Liver (tissue), 9 donors: Measurements from ENCODE around the gene TMPRSS6. TPM values are rescaled to one million over a fixed set of nuclear protein-coding genes. Genes with fewer than 3 reads are reported as not detected.

Experiments
- DNase-seq: peaks from one replicate; pipeline ENCODE4 v3.0.0-alpha.2; 2017; ENCODE audit warnings: low spot score
- H3K27ac ChIP-seq, 2 donors: one replicate each; pipeline ENCODE4 v1.7.0; 2013; ENCODE audit warnings: inconsistent platforms in 2 of 2, low read length in 2 of 2, control low read depth in 1 of 2, low read depth in 1 of 2, mild to moderate bottlenecking in 1 of 2
- H3K27me3 ChIP-seq, 4 donors: one replicate each; pipeline versions ENCODE4 v1.6.1 to v1.7.0; 2013; ENCODE audit warnings: low read length in 3 of 4, inconsistent platforms in 1 of 4, mild to moderate bottlenecking in 1 of 4, moderate library complexity in 1 of 4; ENCODE audit not compliant: control insufficient read depth in 4 of 4, insufficient read depth in 4 of 4
- H3K36me3 ChIP-seq, 4 donors: one replicate each; pipeline versions ENCODE4 v1.6.1 to v1.7.0; 2013; ENCODE audit warnings: low read length in 3 of 4, mild to moderate bottlenecking in 3 of 4, low read depth in 1 of 4, moderate library complexity in 1 of 4; ENCODE audit not compliant: control insufficient read depth in 4 of 4, insufficient read depth in 3 of 4
- H3K4me1 ChIP-seq, 4 donors: one replicate each; pipeline versions ENCODE4 v1.6.1 to v1.7.0; 2013; ENCODE audit warnings: low read length in 3 of 4, mild to moderate bottlenecking in 3 of 4, moderate library complexity in 1 of 4; ENCODE audit not compliant: control insufficient read depth in 4 of 4, insufficient read depth in 4 of 4
- H3K4me3 ChIP-seq, 3 donors: one replicate each; pipeline versions ENCODE4 v1.6.1 to v1.7.0; 2013; ENCODE audit warnings: low read length in 3 of 3, control low read depth in 1 of 3, low read depth in 1 of 3, mild to moderate bottlenecking in 1 of 3
- H3K9ac ChIP-seq, 2 donors: one replicate each; pipeline ENCODE4 v1.7.0; 2013; ENCODE audit warnings: low read length in 2 of 2, mild to moderate bottlenecking in 2 of 2, moderate library complexity in 2 of 2, control low read depth in 1 of 2, low read depth in 1 of 2
- H3K9me3 ChIP-seq, 4 donors: one replicate each; pipeline versions ENCODE4 v1.6.1 to v1.7.0; 2013; ENCODE audit warnings: low read length in 3 of 4; ENCODE audit not compliant: control insufficient read depth in 4 of 4
- EGR1 ChIP-seq, 2 donors: IDR thresholded peaks; 2 replicates each; pipeline ENCODE4 v1.6.1; 2016 to 2018; ENCODE audit warnings: antibody characterized with exemption in 2 of 2, low read depth in 2 of 2
- FOXA1 ChIP-seq: IDR thresholded peaks from 2 replicates; pipeline ENCODE4 v1.6.1; 2016; ENCODE audit warnings: antibody characterized with exemption
- FOXA2 ChIP-seq: IDR thresholded peaks from 2 replicates; pipeline ENCODE4 v1.6.1; 2016; ENCODE audit warnings: antibody characterized with exemption
- GABPA ChIP-seq, 2 donors: IDR thresholded peaks in 1 of 2; conservative IDR thresholded peaks in 1 of 2; 2 replicates each; pipeline ENCODE4 v1.6.1; 2016; ENCODE audit warnings: antibody characterized with exemption in 2 of 2, mild to moderate bottlenecking in 1 of 2, moderate library complexity in 1 of 2
- HNF4A ChIP-seq, 2 donors: conservative IDR thresholded peaks; 2 replicates each; pipeline ENCODE4 v1.6.1; 2016; ENCODE audit warnings: antibody characterized with exemption in 2 of 2, mild to moderate bottlenecking in 2 of 2
- HNF4G ChIP-seq: IDR thresholded peaks from 2 replicates; pipeline ENCODE4 v1.6.1; 2016; ENCODE audit warnings: antibody characterized with exemption
- JUND ChIP-seq, 2 donors: IDR thresholded peaks; 2 replicates each; pipeline ENCODE4 v1.6.1; 2016; ENCODE audit warnings: antibody characterized with exemption in 2 of 2
- NR2F2 ChIP-seq: IDR thresholded peaks from 2 replicates; pipeline ENCODE4 v1.6.1; 2016; ENCODE audit warnings: antibody characterized with exemption
- RAD21 ChIP-seq, 2 donors: IDR thresholded peaks; 2 replicates each; pipeline ENCODE4 v1.6.1; 2016; ENCODE audit warnings: antibody characterized with exemption in 2 of 2, mild to moderate bottlenecking in 2 of 2
- RXRA ChIP-seq, 2 donors: IDR thresholded peaks; 2 replicates each; pipeline ENCODE4 v1.6.1; 2017 to 2018; ENCODE audit warnings: antibody characterized with exemption in 2 of 2, mild to moderate bottlenecking in 1 of 2
- SP1 ChIP-seq: IDR thresholded peaks from 2 replicates; pipeline ENCODE4 v1.6.1; 2018; ENCODE audit warnings: antibody characterized with exemption, mild to moderate bottlenecking
- TAF1 ChIP-seq: conservative IDR thresholded peaks from 2 replicates; pipeline ENCODE4 v1.6.1; 2016; ENCODE audit warnings: antibody characterized with exemption, mild to moderate bottlenecking
- YY1 ChIP-seq: IDR thresholded peaks from 2 replicates; pipeline ENCODE4 v1.6.1; 2016; ENCODE audit warnings: antibody characterized with exemption, mild to moderate bottlenecking
- WGBS: extraction: QIAGEN DNeasy Blood & Tissue Kit; methylation state at CpG from one replicate; pipeline ENCODE4 v1.1.7; 2013; 5-methylcytosine and 5-hydroxymethylcytosine counted together
- polyA plus RNA-seq, 2 donors: library from polyadenylated mRNA; stranded (reverse) in 1 of 2; unstranded in 1 of 2; fragments of 200-250 nt in 1 of 2; fragments of >200 nt in 1 of 2; fragmentation: Nextera tagmentation in 1 of 2; extraction: Ambion mirVana in 1 of 2; gene quantifications; one replicate each; pipeline versions ENCODE4 v1.2.1 to v1.2.3, GENCODE V29; 2013 to 2015
- total RNA-seq, 2 donors: library from RNA; depleted of rRNA; stranded (reverse); fragments of >200 nt; gene quantifications; one replicate each; pipeline ENCODE4 v1.2.3, GENCODE V29; 2014
- TF ChIP-seq, protein P1 (sequence below): IDR thresholded peaks from 2 replicates; pipeline ENCODE4 v1.6.1; 2016; ENCODE audit warnings: antibody characterized with exemption
- TF ChIP-seq, protein P2 (sequence below): IDR thresholded peaks from 2 replicates; pipeline ENCODE4 v1.6.1; 2016; ENCODE audit warnings: antibody characterized with exemption
- TF ChIP-seq, protein P3 (sequence below): IDR thresholded peaks from 2 replicates; pipeline ENCODE4 v1.6.1; 2016; ENCODE audit warnings: antibody characterized with exemption
- TF ChIP-seq, protein P4 (sequence below): IDR thresholded peaks from 2 replicates; pipeline ENCODE4 v1.6.1; 2016; ENCODE audit warnings: antibody characterized with exemption, mild to moderate bottlenecking
- TF ChIP-seq, protein P5 (sequence below): fragments of 150-350 bp; IDR thresholded peaks from 2 replicates; pipeline ENCODE4 v1.5.1; 2017; ENCODE audit warnings: improper control_type of control experiment, low read depth, low read length; ENCODE audit not compliant: missing input control
- donor health status: healthy.
- donor health status: healthy.
- donor health status: healthy.
- donor health status: healthy.
- donor health status: healthy.

The TMPRSS6 gene
- total and polyA plus RNA-seq, 4 donors: 12.6 to 47.1 (median 39.9) TPM

DNA sequence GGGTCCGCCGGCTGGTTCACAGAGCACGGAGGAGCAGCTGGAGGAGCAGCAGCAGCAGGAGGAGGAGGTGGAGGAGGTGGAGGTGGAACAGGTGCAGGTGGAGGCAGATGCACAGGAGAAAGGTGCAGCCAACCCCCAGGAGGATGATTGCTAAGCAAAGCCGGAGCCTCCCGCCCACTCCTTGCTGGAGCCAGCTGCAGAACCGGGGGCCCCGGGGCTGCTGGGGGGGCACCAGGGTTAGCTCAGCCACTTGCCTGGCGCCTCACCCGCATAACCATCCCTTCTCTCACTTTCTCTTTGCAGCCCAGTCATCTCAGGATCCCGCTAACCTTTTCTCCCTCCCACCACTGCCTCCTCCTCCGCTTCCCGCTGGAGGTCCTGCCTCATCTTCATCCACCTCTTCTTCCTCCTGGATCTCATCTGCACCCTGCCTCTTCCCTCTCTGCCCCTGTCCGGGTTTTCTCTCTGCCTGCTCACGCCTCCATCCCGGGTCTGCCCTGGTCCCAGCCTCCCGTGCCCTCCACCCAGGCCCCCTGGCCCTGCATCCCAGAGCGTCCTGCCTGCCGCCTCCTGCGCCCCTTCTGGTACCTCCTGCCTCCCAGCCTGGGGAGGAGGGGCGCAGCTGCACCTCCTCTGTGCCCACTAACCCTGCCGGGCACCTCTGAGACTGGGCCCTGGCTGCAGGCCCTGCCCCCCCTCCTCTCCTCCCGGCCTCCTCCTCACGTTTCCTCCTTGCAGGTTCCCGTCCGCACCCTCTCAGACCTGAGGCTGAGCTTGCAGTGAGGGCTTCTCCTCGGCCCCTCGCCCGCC lies 48.5 kb downstream of the TMPRSS6 start:
- Histone ChIP-seq H3K36me3 (peaks cover 0 to 8% (median 0%) of the 10 kb centered on the region in 4 donors), H3K4me1 (no peaks in the 10 kb centered on the region), H3K9ac (no peak overlapping the region), H3K9me3 (no peaks in the 10 kb centered on the region), H3K4me3 (no peak overlapping the region), H3K27me3 (no peaks in the 10 kb centered on the region), H3K27ac (no peak overlapping the region)
- TF ChIP-seq, protein P1, sequence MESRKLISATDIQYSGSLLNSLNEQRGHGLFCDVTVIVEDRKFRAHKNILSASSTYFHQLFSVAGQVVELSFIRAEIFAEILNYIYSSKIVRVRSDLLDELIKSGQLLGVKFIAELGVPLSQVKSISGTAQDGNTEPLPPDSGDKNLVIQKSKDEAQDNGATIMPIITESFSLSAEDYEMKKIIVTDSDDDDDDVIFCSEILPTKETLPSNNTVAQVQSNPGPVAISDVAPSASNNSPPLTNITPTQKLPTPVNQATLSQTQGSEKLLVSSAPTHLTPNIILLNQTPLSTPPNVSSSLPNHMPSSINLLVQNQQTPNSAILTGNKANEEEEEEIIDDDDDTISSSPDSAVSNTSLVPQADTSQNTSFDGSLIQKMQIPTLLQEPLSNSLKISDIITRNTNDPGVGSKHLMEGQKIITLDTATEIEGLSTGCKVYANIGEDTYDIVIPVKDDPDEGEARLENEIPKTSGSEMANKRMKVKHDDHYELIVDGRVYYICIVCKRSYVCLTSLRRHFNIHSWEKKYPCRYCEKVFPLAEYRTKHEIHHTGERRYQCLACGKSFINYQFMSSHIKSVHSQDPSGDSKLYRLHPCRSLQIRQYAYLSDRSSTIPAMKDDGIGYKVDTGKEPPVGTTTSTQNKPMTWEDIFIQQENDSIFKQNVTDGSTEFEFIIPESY: no peak
- TF ChIP-seq RAD21 (IDR thresholded peaks at IDR 0.05): no peak
- TF ChIP-seq, protein P2, sequence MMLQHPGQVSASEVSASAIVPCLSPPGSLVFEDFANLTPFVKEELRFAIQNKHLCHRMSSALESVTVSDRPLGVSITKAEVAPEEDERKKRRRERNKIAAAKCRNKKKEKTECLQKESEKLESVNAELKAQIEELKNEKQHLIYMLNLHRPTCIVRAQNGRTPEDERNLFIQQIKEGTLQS: no peak
- no peak for TF ChIP-seq FOXA2
- no peak for TF ChIP-seq GABPA (IDR thresholded peaks at IDR 0.05 in 1 of 2, conservative IDR thresholded peaks at IDR 0.05 in 1 of 2)
- no peak for TF ChIP-seq HNF4G
- TF ChIP-seq, protein P3, sequence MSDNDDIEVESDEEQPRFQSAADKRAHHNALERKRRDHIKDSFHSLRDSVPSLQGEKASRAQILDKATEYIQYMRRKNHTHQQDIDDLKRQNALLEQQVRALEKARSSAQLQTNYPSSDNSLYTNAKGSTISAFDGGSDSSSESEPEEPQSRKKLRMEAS: no peak
- no peak for TF ChIP-seq SP1
- TF ChIP-seq HNF4A (conservative IDR thresholded peaks at IDR 0.05): no peak
- 79% methylated on average over 28 of the region's 28 CpGs for WGBS
- no peak for DNase-seq

DNA sequence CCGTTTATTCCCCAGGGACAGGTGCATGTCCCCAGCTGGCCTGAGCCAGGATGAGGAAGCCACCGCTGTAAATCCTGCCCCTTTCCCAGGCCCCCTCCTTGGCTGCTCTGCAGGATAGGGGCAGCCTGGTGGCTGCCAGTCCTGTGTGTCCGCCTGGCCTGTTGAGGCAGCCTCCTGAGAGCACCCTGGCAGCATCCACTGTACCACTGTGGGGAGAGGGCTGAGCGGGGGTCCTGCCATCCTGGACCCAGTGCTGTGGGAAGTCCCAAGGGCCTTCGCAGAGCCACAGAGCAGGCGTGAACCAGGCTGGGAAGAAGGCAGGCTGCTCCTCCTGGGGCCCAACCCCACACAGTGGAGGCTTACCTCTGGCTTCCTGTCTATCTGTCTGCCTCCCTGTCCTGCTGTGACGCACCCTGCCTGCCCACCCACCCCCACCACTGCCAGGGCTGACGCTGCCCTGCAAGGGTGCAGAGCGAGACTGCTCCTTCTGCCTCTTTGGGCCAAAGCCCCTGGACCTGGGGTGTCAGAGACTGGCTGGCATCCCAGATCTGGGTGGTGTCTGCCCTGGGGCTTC lies 49.5 kb downstream of the TMPRSS6 start:
- H3K9ac ChIP-seq: no peak overlapping the region
- TF ChIP-seq JUND (IDR thresholded peaks at IDR 0.05) (no peak), HNF4A (conservative IDR thresholded peaks at IDR 0.05) (no peak), YY1 (no peak), EGR1 (IDR thresholded peaks at IDR 0.05; ENCODE audit: low read depth in 2 of 2) (no peak), SP1 (no peak), RXRA (IDR thresholded peaks at IDR 0.05) (no peak), TAF1 (no peak), HNF4G (no peak), RAD21 (IDR thresholded peaks at IDR 0.05) (no peak), FOXA1 (no peak), GABPA (IDR thresholded peaks at IDR 0.05 in 1 of 2, conservative IDR thresholded peaks at IDR 0.05 in 1 of 2) (no peak), NR2F2 (no peak), FOXA2 (no peak)
- TF ChIP-seq, protein P2: no peak
- TF ChIP-seq, protein P4, sequence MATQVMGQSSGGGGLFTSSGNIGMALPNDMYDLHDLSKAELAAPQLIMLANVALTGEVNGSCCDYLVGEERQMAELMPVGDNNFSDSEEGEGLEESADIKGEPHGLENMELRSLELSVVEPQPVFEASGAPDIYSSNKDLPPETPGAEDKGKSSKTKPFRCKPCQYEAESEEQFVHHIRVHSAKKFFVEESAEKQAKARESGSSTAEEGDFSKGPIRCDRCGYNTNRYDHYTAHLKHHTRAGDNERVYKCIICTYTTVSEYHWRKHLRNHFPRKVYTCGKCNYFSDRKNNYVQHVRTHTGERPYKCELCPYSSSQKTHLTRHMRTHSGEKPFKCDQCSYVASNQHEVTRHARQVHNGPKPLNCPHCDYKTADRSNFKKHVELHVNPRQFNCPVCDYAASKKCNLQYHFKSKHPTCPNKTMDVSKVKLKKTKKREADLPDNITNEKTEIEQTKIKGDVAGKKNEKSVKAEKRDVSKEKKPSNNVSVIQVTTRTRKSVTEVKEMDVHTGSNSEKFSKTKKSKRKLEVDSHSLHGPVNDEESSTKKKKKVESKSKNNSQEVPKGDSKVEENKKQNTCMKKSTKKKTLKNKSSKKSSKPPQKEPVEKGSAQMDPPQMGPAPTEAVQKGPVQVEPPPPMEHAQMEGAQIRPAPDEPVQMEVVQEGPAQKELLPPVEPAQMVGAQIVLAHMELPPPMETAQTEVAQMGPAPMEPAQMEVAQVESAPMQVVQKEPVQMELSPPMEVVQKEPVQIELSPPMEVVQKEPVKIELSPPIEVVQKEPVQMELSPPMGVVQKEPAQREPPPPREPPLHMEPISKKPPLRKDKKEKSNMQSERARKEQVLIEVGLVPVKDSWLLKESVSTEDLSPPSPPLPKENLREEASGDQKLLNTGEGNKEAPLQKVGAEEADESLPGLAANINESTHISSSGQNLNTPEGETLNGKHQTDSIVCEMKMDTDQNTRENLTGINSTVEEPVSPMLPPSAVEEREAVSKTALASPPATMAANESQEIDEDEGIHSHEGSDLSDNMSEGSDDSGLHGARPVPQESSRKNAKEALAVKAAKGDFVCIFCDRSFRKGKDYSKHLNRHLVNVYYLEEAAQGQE: no peak
- TF ChIP-seq, protein P5, sequence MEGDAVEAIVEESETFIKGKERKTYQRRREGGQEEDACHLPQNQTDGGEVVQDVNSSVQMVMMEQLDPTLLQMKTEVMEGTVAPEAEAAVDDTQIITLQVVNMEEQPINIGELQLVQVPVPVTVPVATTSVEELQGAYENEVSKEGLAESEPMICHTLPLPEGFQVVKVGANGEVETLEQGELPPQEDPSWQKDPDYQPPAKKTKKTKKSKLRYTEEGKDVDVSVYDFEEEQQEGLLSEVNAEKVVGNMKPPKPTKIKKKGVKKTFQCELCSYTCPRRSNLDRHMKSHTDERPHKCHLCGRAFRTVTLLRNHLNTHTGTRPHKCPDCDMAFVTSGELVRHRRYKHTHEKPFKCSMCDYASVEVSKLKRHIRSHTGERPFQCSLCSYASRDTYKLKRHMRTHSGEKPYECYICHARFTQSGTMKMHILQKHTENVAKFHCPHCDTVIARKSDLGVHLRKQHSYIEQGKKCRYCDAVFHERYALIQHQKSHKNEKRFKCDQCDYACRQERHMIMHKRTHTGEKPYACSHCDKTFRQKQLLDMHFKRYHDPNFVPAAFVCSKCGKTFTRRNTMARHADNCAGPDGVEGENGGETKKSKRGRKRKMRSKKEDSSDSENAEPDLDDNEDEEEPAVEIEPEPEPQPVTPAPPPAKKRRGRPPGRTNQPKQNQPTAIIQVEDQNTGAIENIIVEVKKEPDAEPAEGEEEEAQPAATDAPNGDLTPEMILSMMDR: no peak
- TF ChIP-seq, protein P1: no peak
- TF ChIP-seq, protein P3: no peak
- no peaks in the 10 kb centered on the region for H3K9me3 ChIP-seq
- H3K4me1 ChIP-seq: no peaks in the 10 kb centered on the region
- no peaks in the 10 kb centered on the region for H3K36me3 ChIP-seq
- H3K4me3 ChIP-seq: no peak overlapping the region
- DNase-seq: no peak
- no peak overlapping the region for H3K27ac ChIP-seq
- WGBS: 89% methylated on average over 9 of the region's 9 CpGs
- no peaks in the 10 kb centered on the region for H3K27me3 ChIP-seq
